Common myeloid progenitor, CD34-positive (primary cell): ENCODE measurements around the gene TRANK1.
A peak's percentile ranks its signal among the peaks of the same experiment; 100 is the strongest.

Experiments
- CTCF ChIA-PET: fragments of 350-600 bp; sonication (Branson Sonifier 250); formaldehyde crosslinking; loops from one replicate; lab custom pipeline; 2021; ENCODE audit warnings: antibody characterized with exemption; lab: Charles Lee
- POLR2A ChIA-PET: fragments of 350-600 bp; sonication (Branson Sonifier 250); formaldehyde crosslinking; loops from one replicate; lab custom pipeline; 2021; ENCODE audit warnings: antibody characterized with exemption; lab: Charles Lee
- DNase-seq, 3 donors: peaks; one replicate each; pipeline versions ENCODE4 v3.0.0 to v3.0.0-alpha.2; 2013
- H3K27ac ChIP-seq, 2 experiments: 1 replicate in 1 of 2; 2 replicates in 1 of 2; pipeline ENCODE4 v1.7.0; 2013; ENCODE audit warnings: inconsistent platforms in 2 of 2, low read length in 2 of 2, mild to moderate bottlenecking in 2 of 2, low read depth in 1 of 2, moderate library complexity in 1 of 2; ENCODE audit not compliant: severe bottlenecking in 2 of 2, insufficient read depth in 1 of 2, poor library complexity in 1 of 2
- H3K27me3 ChIP-seq, 5 experiments: replicated peaks in 2 of 5; 1 replicate in 3 of 5; 2 replicates in 2 of 5; pipeline versions ENCODE4 v1.6.1 to v1.7.0; 2013; ENCODE audit warnings: low read length in 4 of 5, mild to moderate bottlenecking in 2 of 5, moderate library complexity in 2 of 5, inconsistent platforms in 1 of 5; ENCODE audit not compliant: insufficient read depth in 5 of 5, control insufficient read depth in 4 of 5
- H3K36me3 ChIP-seq, 4 experiments: 1 replicate in 2 of 4; 2 replicates in 2 of 4; pipeline versions ENCODE4 v1.6.1 to v1.7.0; 2013; ENCODE audit warnings: low read length in 3 of 4, control low read depth in 1 of 4, mild to moderate bottlenecking in 1 of 4; ENCODE audit not compliant: control insufficient read depth in 4 of 4, insufficient read depth in 4 of 4
- H3K4me1 ChIP-seq, 4 experiments: 1 replicate in 3 of 4; 2 replicates in 1 of 4; pipeline versions ENCODE4 v1.6.1 to v1.7.1; 2013; ENCODE audit warnings: low read length in 3 of 4, mild to moderate bottlenecking in 3 of 4, control low read depth in 1 of 4, inconsistent platforms in 1 of 4, moderate library complexity in 1 of 4; ENCODE audit not compliant: control insufficient read depth in 4 of 4, insufficient read depth in 4 of 4; ENCODE audit errors: control extremely low read depth in 1 of 4
- H3K4me3 ChIP-seq, 7 experiments: 1 replicate in 4 of 7; 2 replicates in 3 of 7; pipeline versions ENCODE4 v1.5.1 to v1.7.0; 2013; ENCODE audit warnings: mild to moderate bottlenecking in 7 of 7, low read length in 6 of 7, moderate library complexity in 6 of 7, inconsistent platforms in 2 of 7, low read depth in 2 of 7, control low read depth in 1 of 7; ENCODE audit not compliant: insufficient read depth in 4 of 7, control insufficient read depth in 1 of 7; ENCODE audit errors: extremely low read depth in 1 of 7
- H3K9me3 ChIP-seq, 5 experiments: 1 replicate in 4 of 5; 2 replicates in 1 of 5; pipeline versions ENCODE4 v1.6.1 to v1.7.1; 2013; ENCODE audit warnings: low read length in 4 of 5, mild to moderate bottlenecking in 2 of 5, inconsistent platforms in 1 of 5, low read depth in 1 of 5, moderate library complexity in 1 of 5; ENCODE audit not compliant: control insufficient read depth in 4 of 5, insufficient read depth in 2 of 5; ENCODE audit errors: control extremely low read depth in 1 of 5
- WGBS: methylation state at CpG from one replicate; pipeline ENCODE4 v1.1.5; 2013; ENCODE audit not compliant: insufficient coverage; 5-methylcytosine and 5-hydroxymethylcytosine counted together

The TRANK1 gene

GRCh38 chr3:36960502-36960901 lies 15.6 kb upstream of the TRANK1 start:
- POLR2A ChIA-PET, result no interaction called here
- H3K27ac ChIP-seq, result no peak overlapping the region
- 94% methylated on average over 3 of the region's 4 CpGs for WGBS
- no peaks in the 10 kb centered on the region for H3K36me3 ChIP-seq
- H3K4me3 ChIP-seq, result no peak overlapping the region
- H3K4me1 ChIP-seq, result peaks cover 0 to 18% (median 6%) of the 10 kb centered on the region in 4 experiments
- CTCF ChIA-PET, result interaction anchor here (1.0 to 9.9 kb wide), 11 partner anchors 10 to 233 kb away, joined by 3 to 92 read pairs (median 11); partner anchors contain the start of gene TRANK1
- no peaks in the 10 kb centered on the region for H3K9me3 ChIP-seq
- H3K27me3 ChIP-seq, result no peaks in the 10 kb centered on the region
- no peak for DNase-seq

- Histone ChIP-seq H3K9me3 (no peaks in the 10 kb centered on the region), H3K27ac (no peak overlapping the region), H3K4me1 (peaks cover 0 to 11% (median 2%) of the 10 kb centered on the region in 4 experiments), H3K27me3 (no peaks in the 10 kb centered on the region), H3K4me3 (no peak overlapping the region), H3K36me3 (no peaks in the 10 kb centered on the region)
- no peak for DNase-seq
- ChIA-PET POLR2A (interaction anchor here (0.7 kb wide), 1 partner anchor 10 kb away, joined by 3 read pairs; no protein-coding TSS in a partner anchor), CTCF (interaction anchor here (1.0 to 9.9 kb wide), 14 partner anchors 10 to 232 kb away, joined by 3 to 92 read pairs (median 11); partner anchors contain the start of gene TRANK1)
- no CpG with 5 or more reads among the region's 2 CpGs for WGBS
These were observed 15.0 kb upstream of the TRANK1 start for GRCh38 chr3:36959821-36960220.

GRCh38 chr3:36957862-36958686 lies 13.2 kb upstream of the TRANK1 start:
- ChIA-PET POLR2A (interaction anchor here (0.7 to 1.4 kb wide), 4 partner anchors 35 to 53 kb away, joined by 3 to 5 read pairs (median 4); partner anchors contain the start of genes EPM2AIP1 and MLH1), CTCF (interaction anchor here (0.6 to 9.9 kb wide), 36 partner anchors 9 to 229 kb away, joined by 3 to 92 read pairs (median 5); partner anchors contain the start of gene TRANK1)
- Histone ChIP-seq H3K4me3 (no peak overlapping the region), H3K27ac (peak overlapping the region in 1 of 2 experiments; percentile 62), H3K9me3 (no peaks in the 10 kb centered on the region), H3K27me3 (no peaks in the 10 kb centered on the region), H3K36me3 (no peaks in the 10 kb centered on the region), H3K4me1 (peaks cover 0 to 8% (median 2%) of the 10 kb centered on the region in 4 experiments)
- no CpG with 5 or more reads among the region's 3 CpGs for WGBS
- peak in 2 of 3 donors; percentile 25 to 40 for DNase-seq

GRCh38 chr3:36957063-36957462 lies 12.2 kb upstream of the TRANK1 start:
- no peak for DNase-seq
- WGBS, result no CpG with 5 or more reads among the region's 1 CpG
- ChIA-PET CTCF (interaction anchor here (0.8 to 9.9 kb wide), 20 partner anchors 9 to 226 kb away, joined by 3 to 92 read pairs (median 6); partner anchors contain the start of gene TRANK1), POLR2A (interaction anchor here (1.1 kb wide), 1 partner anchor 52 kb away, joined by 3 read pairs; no protein-coding TSS in a partner anchor)
- peaks cover 0 to 8% (median 2%) of the 10 kb centered on the region in 4 experiments for H3K4me1 ChIP-seq
- H3K27me3 ChIP-seq, result no peaks in the 10 kb centered on the region
- no peaks in the 10 kb centered on the region for H3K36me3 ChIP-seq
- H3K4me3 ChIP-seq, result no peak overlapping the region
- H3K9me3 ChIP-seq, result no peaks in the 10 kb centered on the region
- H3K27ac ChIP-seq, result no peak overlapping the region

GRCh38 chr3:36956155-36956554 lies 11.3 kb upstream of the TRANK1 start:
- POLR2A ChIA-PET, result no interaction called here
- no peak for DNase-seq
- Histone ChIP-seq H3K27me3 (no peaks in the 10 kb centered on the region), H3K27ac (no peak overlapping the region), H3K4me1 (peaks cover 0 to 8% (median 2%) of the 10 kb centered on the region in 4 experiments), H3K9me3 (no peaks in the 10 kb centered on the region), H3K4me3 (no peak overlapping the region), H3K36me3 (no peaks in the 10 kb centered on the region)
- WGBS, result 100% methylated on average over 3 of the region's 3 CpGs
- CTCF ChIA-PET, result interaction anchor here (0.7 to 9.9 kb wide), 8 partner anchors 10 to 227 kb away, joined by 3 to 92 read pairs (median 6); partner anchors contain the start of gene TRANK1

- POLR2A ChIA-PET, result interaction anchor here (0.6 kb wide), 2 partner anchors 17 to 221 kb away, joined by 3 read pairs; no protein-coding TSS in a partner anchor
- no peak for DNase-seq
- Histone ChIP-seq H3K27ac (no peak overlapping the region), H3K27me3 (no peaks in the 10 kb centered on the region), H3K4me1 (peaks cover 0 to 8% (median 2%) of the 10 kb centered on the region in 4 experiments), H3K36me3 (no peaks in the 10 kb centered on the region), H3K4me3 (no peak overlapping the region), H3K9me3 (no peaks in the 10 kb centered on the region)
- CTCF ChIA-PET, result interaction anchor here (0.7 to 9.9 kb wide), 4 partner anchors 9 to 49 kb away, joined by 3 to 92 read pairs (median 22); no protein-coding TSS in a partner anchor
These were observed 9.7 kb upstream of the TRANK1 start for GRCh38 chr3:36954452-36955134.
